IMR-90 (cell line): ENCODE measurements around the gene CYB5B. TPM values are rescaled to one million over a fixed set of nuclear protein-coding genes. Genes with fewer than 3 reads are reported as not detected.

ENCODE experiments used
- ATAC-seq: fragments of 200-7000 bp; cut with Tn5 transposase; 2 replicates; pipeline ENCODE4 v1.9.1; 2020; ENCODE audit warnings: low read depth, mild to moderate bottlenecking, moderate library complexity
- BruUV-seq: library from RNA; stranded (reverse); fragments of 400-500 nt; replicated peaks from 2 replicates; lab custom pipeline; 2021; lab: Mats Ljungman, UMichigan
- CTCF ChIA-PET: fragments of 300-600 bp; formaldehyde crosslinking; extraction: SDS; loops from one replicate; lab custom pipeline; 2021; ENCODE audit warnings: antibody characterized with exemption; lab: Yijun Ruan, JAX
- POLR2A ChIA-PET: fragments of 300-600 bp; sonication (Branson Sonifier 250); formaldehyde crosslinking; loops from one replicate; lab custom pipeline; 2022; ENCODE audit warnings: antibody characterized with exemption; ENCODE audit not compliant: unreplicated experiment; lab: Charles Lee
- DNase-seq: peaks from one replicate; pipeline ENCODE4 v3.0.0; 2013
- H2AFZ ChIP-seq: replicated peaks from 2 replicates; pipeline ENCODE3; 2013; ENCODE audit warnings: low read length, mild to moderate bottlenecking; ENCODE audit not compliant: poor library complexity
- H2AK5ac ChIP-seq: 2 replicates; pipeline ENCODE4 v1.6.1; 2013; ENCODE audit warnings: low read depth, low read length, inconsistent platforms
- H2AK9ac ChIP-seq: replicated peaks from 2 replicates; pipeline ENCODE3; 2013; ENCODE audit warnings: mild to moderate bottlenecking, low read depth, low read length, moderate library complexity; ENCODE audit not compliant: poor library complexity
- H2BK120ac ChIP-seq: 2 replicates; pipeline ENCODE4 v1.6.1; 2013; ENCODE audit warnings: low read depth, low read length, inconsistent platforms
- H2BK15ac ChIP-seq: 3 replicates; pipeline ENCODE4 v1.6.1; 2013; ENCODE audit warnings: low read depth, low read length, inconsistent platforms
- H2BK20ac ChIP-seq: 2 replicates; pipeline ENCODE4 v1.6.1; 2013; ENCODE audit warnings: low read depth, mild to moderate bottlenecking, inconsistent platforms, low read length, moderate library complexity
- H2BK5ac ChIP-seq: 2 replicates; pipeline ENCODE4 v1.6.1; 2013; ENCODE audit warnings: mild to moderate bottlenecking, low read depth, low read length, inconsistent platforms; ENCODE audit not compliant: poor library complexity, severe bottlenecking
- H3K14ac ChIP-seq: replicated peaks from 2 replicates; pipeline ENCODE4 v1.6.1; 2013; ENCODE audit warnings: low read depth, low read length, inconsistent platforms
- H3K18ac ChIP-seq: 2 replicates; pipeline ENCODE4 v1.6.1; 2013; ENCODE audit warnings: low read depth, low read length, control low read depth
- H3K23ac ChIP-seq: 2 replicates; pipeline ENCODE4 v1.6.1; 2013; ENCODE audit warnings: low read depth, low read length, inconsistent platforms
- H3K27ac ChIP-seq: 2 replicates; pipeline ENCODE4 v1.5.1; 2013; ENCODE audit warnings: mild to moderate bottlenecking, control low read depth, low read length; ENCODE audit not compliant: insufficient read depth
- H3K27me3 ChIP-seq: 2 replicates; pipeline ENCODE4 v1.6.1; 2013; ENCODE audit warnings: low read length; ENCODE audit not compliant: control insufficient read depth, insufficient read depth
- H3K36me3 ChIP-seq: 2 replicates; pipeline ENCODE4 v1.6.1; 2013; ENCODE audit warnings: low read length, mixed read lengths; ENCODE audit not compliant: control insufficient read depth, insufficient read depth
- H3K4ac ChIP-seq: 2 replicates; pipeline ENCODE4 v1.6.1; 2013; ENCODE audit warnings: low read depth, low read length, inconsistent platforms
- H3K4me1 ChIP-seq: 2 replicates; pipeline ENCODE4 v1.6.1; 2013; ENCODE audit warnings: low read length, mixed read lengths; ENCODE audit not compliant: control insufficient read depth, insufficient read depth
- H3K4me2 ChIP-seq: 2 replicates; pipeline ENCODE4 v1.6.1; 2013; ENCODE audit warnings: low read depth, mild to moderate bottlenecking, control low read depth, low read length, moderate library complexity
- H3K4me3 ChIP-seq: 2 replicates; pipeline ENCODE4 v1.5.1; 2013; ENCODE audit warnings: low read depth, mild to moderate bottlenecking, control low read depth, low read length, moderate library complexity; ENCODE audit not compliant: insufficient read depth
- H3K56ac ChIP-seq: 2 replicates; pipeline ENCODE4 v1.6.1; 2013; ENCODE audit warnings: low read length, inconsistent platforms; ENCODE audit not compliant: insufficient read depth; ENCODE audit errors: extremely low read depth
- H3K79me1 ChIP-seq, 2 experiments: 2 replicates each; pipeline ENCODE4 v1.6.1; 2013; ENCODE audit warnings: low read length in 2 of 2, inconsistent platforms in 1 of 2, low read depth in 1 of 2
- H3K9ac ChIP-seq: 2 replicates; pipeline ENCODE4 v1.6.1; 2013; ENCODE audit warnings: low read depth, low read length, control low read depth
- H3K9me1 ChIP-seq: 2 replicates; pipeline ENCODE4 v1.6.1; 2013; ENCODE audit warnings: low read length, inconsistent platforms; ENCODE audit not compliant: insufficient read depth
- H3K9me3 ChIP-seq: 2 replicates; pipeline ENCODE4 v1.6.1; 2013; ENCODE audit warnings: low read length; ENCODE audit not compliant: control insufficient read depth, insufficient read depth
- H4K20me1 ChIP-seq: 2 replicates; pipeline ENCODE4 v1.6.1; 2013; ENCODE audit warnings: low read length, inconsistent platforms; ENCODE audit not compliant: insufficient read depth
- H4K5ac ChIP-seq: 2 replicates; pipeline ENCODE4 v1.6.1; 2013; ENCODE audit warnings: mild to moderate bottlenecking, low read depth, low read length, control low read depth
- H4K8ac ChIP-seq, 2 experiments: 2 replicates each; pipeline ENCODE4 v1.6.1; 2013; ENCODE audit warnings: low read depth in 2 of 2, low read length in 2 of 2, control low read depth in 1 of 2, inconsistent platforms in 1 of 2
- H4K91ac ChIP-seq: 2 replicates; pipeline ENCODE4 v1.6.1; 2013; ENCODE audit warnings: low read depth, low read length, inconsistent platforms; ENCODE audit not compliant: insufficient read depth
- BHLHE40 ChIP-seq: fragments of 150-350 bp; IDR thresholded peaks from 2 replicates; pipeline ENCODE4 v1.6.1; 2016; ENCODE audit warnings: mild to moderate bottlenecking, low read depth, low read length
- CEBPB ChIP-seq: IDR thresholded peaks from 2 replicates; pipeline ENCODE4 v1.6.1; 2012; ENCODE audit warnings: low read depth, low read length, improper control_type of control experiment
- SMC3 ChIP-seq: fragments of 150-350 bp; IDR thresholded peaks from 2 replicates; pipeline ENCODE4 v1.6.1; 2016; ENCODE audit warnings: low read depth, mild to moderate bottlenecking, antibody characterized with exemption, low read length, moderate library complexity
- WGBS, 2 experiments: methylation state at CpG; one replicate each; pipeline versions ENCODE4 v1.1.5 to v1.1.7; 2013; ENCODE audit warnings: missing lambda C conversion rate in 2 of 2; ENCODE audit not compliant: insufficient read length in 1 of 2; ENCODE audit errors: extremely low coverage in 2 of 2; 5-methylcytosine and 5-hydroxymethylcytosine counted together
- dilution Hi-C: fragments of 300-500 bp; cut with HindIII; formaldehyde crosslinking; loops from one replicate; pipeline ENCODE4 v1.14.3; 2018; ENCODE audit warnings: low sequenced_read_pairs; ENCODE audit not compliant: unreplicated experiment
- in situ Hi-C: fragments of 300-500 bp; cut with MboI; formaldehyde crosslinking; loops from 3 replicates; pipeline ENCODE4 v1.14.3; 2019; ENCODE audit warnings: low sequenced_read_pairs, inconsistent platforms, mixed read lengths
- intact Hi-C: fragments of 100-400 bp; cut with micrococcal nuclease; formaldehyde crosslinking; loops from 2 replicates; pipeline ENCODE4 v1.10.0; 2022
- polyA plus RNA-seq, 3 experiments: library from polyadenylated mRNA; depleted of rRNA; stranded (reverse); fragments of >200 nt; gene quantifications; 2 replicates each; pipeline ENCODE4 v1.2.3, GENCODE V29; 2012; ENCODE audit warnings: low replicate concordance in 1 of 3
- total RNA-seq: library from RNA; depleted of rRNA; stranded (reverse); fragments of >200 nt; gene quantifications from 2 replicates; pipeline ENCODE4 v1.2.3, GENCODE V29; 2012
- TF ChIP-seq, protein P1 (sequence below): fragments of 150-350 bp; IDR thresholded peaks from 2 replicates; pipeline ENCODE4 v1.6.1; 2017; ENCODE audit warnings: mild to moderate bottlenecking, antibody characterized with exemption, low read length, low read depth

CYB5B gene
- total and polyA plus RNA-seq, 2 of the 4 experiments (the other 2 are of a cell fraction), result 100 to 102 TPM

DNA sequence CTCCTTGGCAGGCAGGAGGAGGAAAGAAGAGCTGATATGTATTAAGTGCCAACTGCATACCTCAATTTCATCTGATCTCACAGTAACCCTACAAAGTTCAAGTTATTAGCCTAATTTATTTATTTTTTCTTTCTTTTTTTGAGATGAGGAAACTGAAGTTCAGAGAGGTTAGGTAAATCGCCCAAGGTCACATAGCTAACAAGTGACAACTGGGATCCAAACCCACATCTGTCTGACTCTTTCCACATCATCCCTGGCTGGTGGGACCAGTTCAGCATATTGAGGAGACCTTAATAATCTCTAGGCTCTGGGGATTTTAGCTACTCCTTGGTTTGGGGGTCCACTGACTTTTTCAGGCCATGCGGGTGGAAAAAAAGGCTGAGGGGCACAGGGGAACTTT lies 60.9 kb downstream of the CYB5B start:
- H2BK120ac ChIP-seq, result peak overlapping the region; percentile 5; the same call in 1 of the 2 replicates
- peak overlapping the region; percentile 48; the same call in 1 of the 2 replicates for H2BK20ac ChIP-seq
- H3K9ac ChIP-seq, result no peak overlapping the region
- H3K27ac ChIP-seq, result no peak overlapping the region
- ChIA-PET POLR2A (interaction anchor here (0.5 kb wide), 1 partner anchor 107 kb away, joined by 7 read pairs; no protein-coding TSS in a partner anchor), CTCF (interaction anchor here (0.6 kb wide), 1 partner anchor 225 kb away, joined by 4 read pairs; no protein-coding TSS in a partner anchor)
- no peak overlapping the region for H3K23ac ChIP-seq
- 100% methylated on average over 1 of the region's 2 CpGs; no CpG with 5 or more reads in 1 of the 2 experiments for WGBS, 2 experiments
- H4K20me1 ChIP-seq, result no peaks in the 10 kb centered on the region
- H2BK5ac ChIP-seq, result no peak overlapping the region
- in situ Hi-C loops (no loop called here), intact Hi-C loops (no loop called here), dilution Hi-C loops (no loop called here)
- H3K36me3 ChIP-seq, result no peaks in the 10 kb centered on the region
- H3K56ac ChIP-seq, result no peak overlapping the region
- H2AK5ac ChIP-seq, result 0 out of 2 replicates have a peak overlapping the region, but pooled peaks have one; percentile 3
- no peak overlapping the region for H4K91ac ChIP-seq
- H3K27me3 ChIP-seq, result no peaks in the 10 kb centered on the region
- no peak overlapping the region for H2BK15ac ChIP-seq
- peak overlapping the region; percentile 15 for H4K5ac ChIP-seq
- no peaks in the 10 kb centered on the region for H3K79me1 ChIP-seq
- H3K4me3 ChIP-seq, result no peak overlapping the region
- no peak overlapping the region for H2AK9ac ChIP-seq
- peaks cover 15% of the 10 kb centered on the region for H3K9me1 ChIP-seq
- peaks cover 19% of the 10 kb centered on the region for H3K4me1 ChIP-seq
- TF ChIP-seq BHLHE40, result no peak
- no peak for TF ChIP-seq SMC3
- TF ChIP-seq CEBPB, result no peak
- TF ChIP-seq, protein P1, sequence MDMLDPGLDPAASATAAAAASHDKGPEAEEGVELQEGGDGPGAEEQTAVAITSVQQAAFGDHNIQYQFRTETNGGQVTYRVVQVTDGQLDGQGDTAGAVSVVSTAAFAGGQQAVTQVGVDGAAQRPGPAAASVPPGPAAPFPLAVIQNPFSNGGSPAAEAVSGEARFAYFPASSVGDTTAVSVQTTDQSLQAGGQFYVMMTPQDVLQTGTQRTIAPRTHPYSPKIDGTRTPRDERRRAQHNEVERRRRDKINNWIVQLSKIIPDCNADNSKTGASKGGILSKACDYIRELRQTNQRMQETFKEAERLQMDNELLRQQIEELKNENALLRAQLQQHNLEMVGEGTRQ, result no peak
- peak overlapping the region; percentile 14; the same call in 1 of the 2 replicates for H3K4ac ChIP-seq
- H4K8ac ChIP-seq, result no peak overlapping the region
- no TSS peak for BruUV-seq
- no peaks in the 10 kb centered on the region for H3K9me3 ChIP-seq
- H3K14ac ChIP-seq, result no peak overlapping the region
- no peak overlapping the region for H3K4me2 ChIP-seq
- H2AFZ ChIP-seq, result no peak overlapping the region
- no peak overlapping the region; the same call in 1 of the 2 replicates for H3K18ac ChIP-seq
- DNase-seq, result no peak
- peak; percentile 23 for ATAC-seq
